Amniotic stem cell (primary cell): Measurements from ENCODE around the gene SYT2.

Experiments used
- DNase-seq: peaks from one replicate; lab custom pipeline; 2025; lab: John Stamatoyannopoulos, UW

Gene SYT2

GRCh38 chr1:202679406-202680177, 30.7 kb downstream of the SYT2 start:
- DNase-seq = no peak

GRCh38 chr1:202677433-202677832, 32.8 kb downstream of the SYT2 start:
- DNase-seq = no peak

GRCh38 chr1:202673531-202673930, 36.7 kb downstream of the SYT2 start:
- no peak for DNase-seq

DNA sequence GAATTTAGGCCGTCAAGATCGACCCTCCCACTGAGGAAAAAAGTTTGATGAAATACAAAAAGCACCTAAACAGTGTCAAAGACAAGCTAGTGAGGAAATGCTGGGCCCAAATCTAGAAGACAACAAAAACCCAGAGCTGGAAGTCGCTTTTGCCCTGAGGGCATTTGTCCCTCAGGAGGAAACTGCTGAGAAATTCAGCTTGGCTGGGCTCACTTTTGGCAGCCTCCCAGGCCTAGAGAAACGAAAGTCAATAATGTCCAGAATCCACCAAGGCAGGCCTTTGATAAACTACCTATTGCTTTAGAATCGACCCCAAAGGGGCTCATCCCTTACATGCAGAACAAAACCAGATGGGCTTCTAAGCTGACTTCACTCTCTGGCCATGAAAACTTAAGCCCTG, 38.9 kb downstream of the SYT2 start:
- DNase-seq = no peak

GRCh38 chr1:202665417-202665816, 44.8 kb downstream of the SYT2 start:
- DNase-seq = no peak

DNA sequence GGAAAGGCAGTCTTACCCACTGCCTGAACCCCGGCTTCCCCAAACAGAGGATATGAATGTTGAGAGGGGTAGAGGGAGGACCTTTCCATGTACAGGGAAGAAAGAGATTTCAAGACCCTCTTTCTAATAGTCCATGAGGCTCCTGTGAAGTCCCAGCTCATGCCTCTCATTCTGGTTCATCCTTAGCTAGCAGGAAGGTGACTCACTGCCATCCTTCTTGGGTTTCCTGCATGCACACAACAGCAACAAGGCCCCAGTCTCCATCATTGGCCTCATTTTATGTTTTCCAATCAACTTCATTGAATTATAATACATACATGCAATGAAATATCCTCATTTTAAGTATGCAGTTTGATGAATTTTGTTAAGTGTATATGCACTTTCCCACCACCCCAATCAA, 46.2 kb downstream of the SYT2 start:
- no peak for DNase-seq

DNA sequence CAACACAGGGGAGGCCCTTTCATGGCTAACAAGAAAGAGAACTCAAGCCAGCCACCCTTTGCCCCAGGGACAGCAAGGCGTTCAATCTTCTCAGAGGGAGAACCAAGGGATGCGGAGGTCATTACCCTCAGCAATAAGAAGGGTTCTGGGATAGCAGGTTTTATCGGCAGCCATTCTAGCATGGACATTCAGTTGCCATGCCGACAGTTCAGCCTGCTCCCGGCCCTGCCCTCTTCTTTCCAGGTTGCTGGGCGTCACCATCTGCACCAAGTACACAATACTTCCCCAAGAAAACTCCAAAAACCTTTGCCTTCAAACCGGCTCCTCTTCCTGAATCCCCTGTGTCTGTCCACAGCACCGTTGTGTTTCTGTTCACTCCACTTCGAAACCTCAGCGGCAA, 47.1 kb downstream of the SYT2 start:
- no peak for DNase-seq

DNA sequence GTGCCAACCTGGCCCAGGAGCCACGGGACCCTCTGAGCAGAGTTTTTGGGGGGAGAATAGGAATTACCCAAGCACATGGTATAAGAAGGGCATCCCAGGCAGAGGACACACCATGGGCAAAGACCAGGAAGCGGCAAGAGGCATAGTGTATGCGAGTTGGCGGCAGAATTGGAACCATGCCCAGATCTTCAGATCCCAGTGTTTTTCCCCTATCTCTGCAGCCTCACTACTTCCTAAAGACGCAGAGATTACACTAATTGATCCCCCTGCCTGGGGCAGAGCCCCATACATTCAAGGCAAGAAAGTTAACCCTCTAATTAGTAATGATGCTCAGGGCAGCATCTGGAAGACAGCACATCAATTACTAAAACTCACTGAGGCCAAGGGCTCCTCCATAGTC, 48.2 kb downstream of the SYT2 start:
- no peak for DNase-seq

- no peak for DNase-seq
Observed at GRCh38 chr1:202661136-202661845, 49.0 kb downstream of the SYT2 start.

GRCh38 chr1:202659974-202660373, 50.3 kb downstream of the SYT2 start:
- no peak for DNase-seq

- DNase-seq = no peak
Observed at GRCh38 chr1:202659541-202659940, 50.7 kb downstream of the SYT2 start.

- DNase-seq = no peak
Observed at GRCh38 chr1:202658769-202659168, 51.5 kb downstream of the SYT2 start.

DNA sequence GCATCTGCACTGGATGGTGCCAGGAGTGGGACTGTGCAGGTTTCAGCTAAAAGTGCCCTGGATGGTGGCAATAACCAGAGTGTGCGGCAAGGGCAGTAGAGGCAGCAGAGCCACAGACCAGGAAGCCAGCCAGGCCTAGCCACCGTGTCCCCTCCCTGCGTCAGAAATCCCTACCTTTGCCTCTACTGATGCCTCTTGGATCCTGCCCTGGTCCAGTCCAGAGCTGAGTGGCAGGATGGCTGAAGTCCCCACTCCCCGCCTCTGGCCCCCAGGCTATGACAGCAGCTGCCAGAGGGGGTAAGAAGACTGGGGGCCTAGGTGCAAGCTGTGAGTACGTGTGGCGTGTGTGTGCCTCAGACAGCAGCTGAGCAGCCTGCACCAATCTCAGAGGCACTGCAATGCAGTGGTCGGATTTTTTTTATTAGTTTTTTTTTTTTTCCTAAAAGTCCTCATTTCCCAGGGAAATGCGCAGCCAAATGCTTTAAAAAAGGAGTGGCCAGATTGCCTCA, 51.9 kb downstream of the SYT2 start:
- no peak for DNase-seq

DNA sequence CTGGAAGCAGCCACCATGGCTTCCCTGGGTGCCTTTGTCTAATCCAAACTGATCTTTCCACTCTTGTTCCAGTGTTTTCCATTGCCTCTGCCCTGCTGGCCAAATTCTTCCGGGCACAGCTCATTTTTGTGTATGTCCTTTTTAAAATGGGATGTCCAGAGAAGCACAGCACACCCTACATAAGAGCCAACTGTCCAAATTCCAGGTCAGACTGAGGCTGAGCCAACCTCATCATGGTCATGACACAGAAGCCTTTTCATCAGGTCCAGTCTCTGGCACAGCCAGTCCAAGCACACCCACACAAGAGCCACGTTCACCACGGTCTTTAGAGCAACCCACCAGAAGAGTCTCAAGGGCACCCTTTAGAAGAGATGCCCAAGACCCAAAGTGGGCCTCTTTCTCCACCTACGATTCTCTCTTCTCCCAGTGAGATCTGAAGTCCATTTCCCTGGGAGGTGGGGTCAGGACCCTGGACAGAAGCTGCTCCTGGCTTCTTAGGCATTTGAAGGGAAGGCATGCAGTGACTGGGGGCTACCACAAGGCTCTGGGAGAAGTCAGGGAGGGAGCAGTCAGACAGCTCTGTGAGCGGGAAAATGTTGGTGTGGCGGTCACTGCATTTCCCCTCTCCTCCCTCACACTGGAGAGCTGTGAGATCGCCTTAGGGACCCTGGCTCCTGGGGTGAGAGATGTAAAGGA, 53.2 kb downstream of the SYT2 start:
- no peak for DNase-seq

DNA sequence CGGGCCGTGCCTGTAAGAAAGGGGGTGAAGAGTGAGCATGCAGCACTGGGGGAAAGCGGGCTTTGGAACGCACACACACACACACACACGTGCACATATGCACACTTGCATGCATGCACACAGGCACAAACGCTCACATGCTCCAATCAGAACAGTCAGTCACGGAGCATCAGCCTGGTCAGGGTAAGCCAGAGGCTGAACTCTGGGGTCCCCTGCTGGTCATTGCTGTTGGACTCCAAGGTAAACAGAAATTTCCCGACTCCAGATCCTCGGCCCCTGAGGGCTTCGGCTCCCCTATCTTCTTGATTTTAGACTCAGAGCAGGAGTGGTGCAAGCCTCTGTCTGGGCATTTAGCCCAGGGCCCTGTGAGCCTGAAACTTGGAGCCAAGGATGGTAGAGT, 54.2 kb downstream of the SYT2 start:
- no peak for DNase-seq

- no peak for DNase-seq
Observed at GRCh38 chr1:202654079-202654478, 56.2 kb downstream of the SYT2 start.

DNA sequence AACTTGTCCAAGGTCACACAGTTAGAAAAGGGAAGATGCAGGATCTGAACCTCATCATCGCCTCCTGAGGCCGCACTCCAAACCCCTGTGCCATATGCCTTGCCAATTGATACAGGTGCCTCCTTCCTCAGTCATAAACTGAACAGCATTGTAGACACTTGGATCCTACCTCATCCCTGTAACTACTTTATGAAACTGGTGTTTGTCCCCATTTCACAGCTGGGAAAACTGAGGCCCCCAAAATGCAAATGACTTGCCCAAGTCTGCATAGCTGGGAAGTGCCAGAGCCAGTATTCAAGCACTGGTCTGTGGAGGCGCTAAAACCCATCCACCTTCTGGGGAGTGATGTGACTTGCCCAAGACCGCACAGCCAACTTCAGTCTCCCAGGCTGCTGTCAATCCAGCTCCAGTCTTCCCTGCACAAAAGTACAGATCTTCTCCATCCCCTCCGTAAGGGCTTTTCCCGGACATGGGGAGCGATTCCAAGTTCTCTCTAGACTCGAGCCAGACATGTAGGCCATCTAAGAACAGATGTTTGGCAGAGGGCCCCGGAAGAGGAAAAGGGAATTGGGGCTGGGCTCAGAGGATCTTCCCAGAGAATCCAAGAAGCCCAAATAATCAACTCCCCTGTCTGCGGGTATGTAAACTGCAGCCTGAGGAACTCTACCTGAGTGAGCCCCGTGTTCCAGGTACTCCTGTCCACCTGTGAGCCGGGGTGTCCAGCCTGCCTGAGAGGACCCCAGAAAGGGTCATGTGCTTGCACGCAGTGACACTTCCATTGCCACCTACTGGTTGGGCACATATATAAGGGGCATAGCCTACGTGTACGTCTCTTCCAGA, 60.5 kb downstream of the SYT2 start:
- DNase-seq = no peak

GRCh38 chr1:202648605-202649226, 61.5 kb downstream of the SYT2 start:
- no peak for DNase-seq

DNA sequence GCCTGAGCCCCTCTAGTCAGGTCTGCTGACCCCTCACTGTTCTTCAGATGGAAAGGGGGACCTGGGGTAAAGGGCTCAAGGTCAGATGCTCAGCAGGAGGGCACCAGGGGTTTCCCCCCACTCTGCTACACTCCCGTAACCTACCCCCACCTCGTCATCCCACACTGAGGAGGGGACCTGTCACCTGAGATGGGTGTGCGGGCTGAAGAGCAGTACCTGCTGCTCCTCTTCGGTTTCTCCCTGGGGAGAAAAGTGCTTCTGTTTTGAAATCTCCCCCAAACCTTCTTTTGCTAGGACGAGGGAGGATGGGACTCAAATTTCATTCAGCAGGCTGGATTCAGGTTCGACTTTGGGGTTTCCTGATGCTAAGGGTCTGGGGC, 65.2 kb downstream of the SYT2 start:
- DNase-seq = no peak

- no peak for DNase-seq
Observed at GRCh38 chr1:202644219-202645096, 65.8 kb downstream of the SYT2 start.
